Fibroblast of lung (primary cell): ENCODE data around the gene WTIP. TPM values are rescaled to one million over a fixed set of nuclear protein-coding genes. Genes with fewer than 3 reads are reported as not detected.
A peak's percentile ranks its signal among the peaks of the same experiment; 100 is the strongest.

Experiments
- DNase-seq, 2 donors: peaks; one replicate each; pipeline versions ENCODE4 v3.0.0 to v3.0.0-alpha.2; 2010; ENCODE audit warnings: low read depth in 2 of 2
- H2AFZ ChIP-seq: 2 replicates; pipeline ENCODE4 v1.5.1; 2012; ENCODE audit warnings: low read length, control low read depth, inconsistent platforms
- H3K27ac ChIP-seq: 2 replicates; pipeline ENCODE4 v1.5.1; 2011; ENCODE audit warnings: low read length, control low read depth; ENCODE audit not compliant: insufficient read depth
- H3K27me3 ChIP-seq: 2 replicates; pipeline ENCODE4 v1.5.1; 2011; ENCODE audit warnings: mild to moderate bottlenecking, low read length; ENCODE audit not compliant: control insufficient read depth, insufficient read depth
- H3K36me3 ChIP-seq: 2 replicates; pipeline ENCODE4 v1.5.1; 2011; ENCODE audit warnings: low read length; ENCODE audit not compliant: control insufficient read depth, insufficient read depth
- H3K4me1 ChIP-seq: 2 replicates; pipeline ENCODE4 v1.5.1; 2011; ENCODE audit warnings: low read length; ENCODE audit not compliant: control insufficient read depth, insufficient read depth; ENCODE audit errors: extremely low read depth
- H3K4me2 ChIP-seq: 2 replicates; pipeline ENCODE4 v1.5.1; 2011; ENCODE audit warnings: low read length, control low read depth; ENCODE audit not compliant: insufficient read depth; ENCODE audit errors: extremely low read depth
- H3K4me3 ChIP-seq, 4 experiments: fragments of 200-600 bp in 1 of 4; sonication (generic) in 1 of 4; replicated peaks in 1 of 4; 2 replicates each; pipeline ENCODE4 v1.5.1; 2011 to 2016; ENCODE audit warnings: low read length in 4 of 4, low read depth in 3 of 4, mild to moderate bottlenecking in 3 of 4, control low read depth in 2 of 4, inconsistent platforms in 1 of 4, mixed read lengths in 1 of 4; ENCODE audit not compliant: insufficient read depth in 1 of 4; ENCODE audit errors: control extremely low read depth in 1 of 4
- H3K79me2 ChIP-seq: 2 replicates; pipeline ENCODE4 v1.5.1; 2012; ENCODE audit warnings: mild to moderate bottlenecking, low read length, inconsistent platforms; ENCODE audit not compliant: control insufficient read depth, insufficient read depth
- H3K9ac ChIP-seq: 2 replicates; pipeline ENCODE4 v1.5.1; 2011; ENCODE audit warnings: mild to moderate bottlenecking, low read length, control low read depth; ENCODE audit not compliant: insufficient read depth
- H3K9me3 ChIP-seq: 2 replicates; pipeline ENCODE4 v1.5.1; 2012; ENCODE audit warnings: low read depth, low read length; ENCODE audit not compliant: control insufficient read depth, insufficient read depth
- H4K20me1 ChIP-seq: 2 replicates; pipeline ENCODE4 v1.5.1; 2011; ENCODE audit warnings: low read length; ENCODE audit not compliant: control insufficient read depth, insufficient read depth; ENCODE audit errors: extremely low read depth
- EZH2 ChIP-seq: IDR thresholded peaks from 2 replicates; pipeline ENCODE4 v1.5.1; 2012; ENCODE audit warnings: low read length, control low read depth, mild to moderate bottlenecking; ENCODE audit errors: missing control alignments
- polyA minus RNA-seq: library from RNA; depleted of rRNA, polyadenylated mRNA; stranded (reverse); fragments of >200 nt; gene quantifications from 2 replicates; pipeline ENCODE4 v1.2.3, GENCODE V29; 2011; ENCODE audit warnings: low replicate concordance
- polyA plus RNA-seq, 2 donors: library from polyadenylated mRNA; depleted of rRNA in 1 of 2; stranded (reverse) in 1 of 2; unstranded in 1 of 2; fragments of >200 nt; gene quantifications; 2 replicates each; pipeline ENCODE4 v1.2.1, GENCODE V29; 2011 to 2012; ENCODE audit warnings: missing spikeins in 1 of 2
- total RNA-seq: library from RNA; depleted of rRNA; stranded (reverse); fragments of >200 nt; gene quantifications from 2 replicates; pipeline ENCODE4 v1.2.1, GENCODE V29; 2014
- TF ChIP-seq, protein P1 (sequence below), 2 donors: IDR thresholded peaks in 1 of 2; conservative IDR thresholded peaks in 1 of 2; 1 replicate in 1 of 2; 2 replicates in 1 of 2; pipeline ENCODE4 v1.5.1; 2011 to 2012; ENCODE audit warnings: low read length in 2 of 2, control low read depth in 1 of 2, inconsistent platforms in 1 of 2, low read depth in 1 of 2, mild to moderate bottlenecking in 1 of 2

WTIP gene
- total RNA-seq (38.5 and 49.0 TPM in 2 replicates), polyA plus RNA-seq (18.4 and 20.9 TPM in 2 replicates), polyA minus RNA-seq (59.9 and 75.6 TPM in 2 replicates)
- 24.7 and 31.9 TPM in 2 replicates for polyA plus RNA-seq (2012)

DNA sequence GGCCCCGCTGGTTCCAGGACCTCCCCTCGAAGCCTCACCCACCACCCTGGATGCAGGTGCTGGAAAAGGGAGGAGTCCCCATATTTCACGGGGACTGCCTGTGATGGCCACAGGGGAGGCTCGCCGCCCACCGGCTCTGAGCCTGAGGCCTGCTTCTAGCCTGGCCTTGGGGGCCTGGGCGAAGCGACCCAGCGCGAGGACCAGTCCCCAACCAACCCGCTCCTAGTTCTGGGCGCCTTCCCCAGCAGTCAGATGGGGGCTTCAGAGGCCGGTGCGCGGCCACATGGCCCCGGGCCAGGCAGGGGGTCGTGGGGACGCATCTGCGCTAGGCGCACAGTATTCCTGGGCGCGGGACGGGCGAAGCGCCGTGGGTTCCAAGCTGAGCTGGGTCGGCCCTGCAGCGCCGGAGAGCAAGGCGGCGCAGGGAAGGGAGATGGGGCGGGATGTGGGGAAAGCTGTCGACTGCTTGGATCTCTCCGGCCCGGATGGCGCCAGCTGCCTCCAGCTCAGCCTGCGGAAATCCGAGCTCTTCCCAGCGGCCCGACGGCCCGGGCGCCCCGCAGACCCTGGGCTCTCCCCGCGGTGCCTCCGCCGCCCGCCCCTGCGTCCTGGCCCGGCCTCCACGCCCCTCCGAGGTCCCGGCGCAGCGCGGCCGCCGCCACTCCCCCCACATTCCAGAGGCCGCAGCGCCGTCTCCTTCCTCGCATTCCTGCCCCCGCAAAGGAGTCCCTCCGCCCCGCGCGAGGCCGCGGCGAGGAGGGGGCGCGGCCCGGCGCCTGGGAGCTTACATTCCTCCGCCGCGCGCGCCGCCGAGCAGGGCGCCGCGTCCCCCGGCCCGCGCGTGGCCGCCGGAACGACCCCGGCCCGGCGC is at the start of gene WTIP:
WTIP (plus strand) TSS at position 788 of the 871 bp plus-strand sequence. CDS start 217 bp downstream, outside the sequence.
- H3K36me3 ChIP-seq: peaks cover 1% of the 10 kb centered on the region
- H2AFZ ChIP-seq: peak within 1 kb of the TSS; percentile 62
- H3K9ac ChIP-seq: peak within 1 kb of the TSS; percentile 82
- H4K20me1 ChIP-seq: no peaks in the 10 kb centered on the region
- TF ChIP-seq, protein P1, sequence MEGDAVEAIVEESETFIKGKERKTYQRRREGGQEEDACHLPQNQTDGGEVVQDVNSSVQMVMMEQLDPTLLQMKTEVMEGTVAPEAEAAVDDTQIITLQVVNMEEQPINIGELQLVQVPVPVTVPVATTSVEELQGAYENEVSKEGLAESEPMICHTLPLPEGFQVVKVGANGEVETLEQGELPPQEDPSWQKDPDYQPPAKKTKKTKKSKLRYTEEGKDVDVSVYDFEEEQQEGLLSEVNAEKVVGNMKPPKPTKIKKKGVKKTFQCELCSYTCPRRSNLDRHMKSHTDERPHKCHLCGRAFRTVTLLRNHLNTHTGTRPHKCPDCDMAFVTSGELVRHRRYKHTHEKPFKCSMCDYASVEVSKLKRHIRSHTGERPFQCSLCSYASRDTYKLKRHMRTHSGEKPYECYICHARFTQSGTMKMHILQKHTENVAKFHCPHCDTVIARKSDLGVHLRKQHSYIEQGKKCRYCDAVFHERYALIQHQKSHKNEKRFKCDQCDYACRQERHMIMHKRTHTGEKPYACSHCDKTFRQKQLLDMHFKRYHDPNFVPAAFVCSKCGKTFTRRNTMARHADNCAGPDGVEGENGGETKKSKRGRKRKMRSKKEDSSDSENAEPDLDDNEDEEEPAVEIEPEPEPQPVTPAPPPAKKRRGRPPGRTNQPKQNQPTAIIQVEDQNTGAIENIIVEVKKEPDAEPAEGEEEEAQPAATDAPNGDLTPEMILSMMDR (conservative IDR thresholded peaks at IDR 0.05 in 1 of 2, IDR thresholded peaks at IDR 0.05 in 1 of 2; ENCODE audit: low read depth in 1 of 2, low read length in 2 of 2): no peak
- TF ChIP-seq EZH2: no peak
- DNase-seq: peak; percentile 87 to 94
- H3K4me3 ChIP-seq: peak within 1 kb of the TSS; percentile 66 to 82 (median 75)
- H3K9me3 ChIP-seq: no peaks in the 10 kb centered on the region
- no peaks in the 10 kb centered on the region for H3K27me3 ChIP-seq
- peak within 1 kb of the TSS; percentile 92 for H3K4me2 ChIP-seq
- H3K4me1 ChIP-seq: no peaks in the 10 kb centered on the region
- H3K27ac ChIP-seq: peak within 1 kb of the TSS; percentile 65
- peaks cover 34% of the 10 kb centered on the region for H3K79me2 ChIP-seq

DNA sequence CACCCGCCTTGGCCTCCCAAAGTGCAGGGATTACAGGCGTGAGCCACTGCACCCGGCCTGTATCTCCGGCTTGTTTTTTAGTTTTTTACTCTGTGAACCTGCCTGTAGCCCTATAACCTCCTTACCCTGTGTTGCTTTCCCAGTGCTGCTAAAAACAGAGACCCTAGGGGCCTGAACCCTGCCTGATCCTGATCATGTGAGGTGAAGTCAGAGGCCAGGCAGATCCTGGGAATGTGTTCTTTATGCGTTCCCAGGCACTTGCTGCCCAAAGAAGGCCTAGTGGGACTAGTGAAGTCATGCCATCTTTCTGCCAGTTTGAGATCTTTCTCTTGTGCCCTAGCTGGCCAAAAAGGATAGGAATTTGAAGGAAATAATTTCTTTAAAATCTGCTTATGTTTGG is 48.8 kb upstream of the WTIP start:
- Histone ChIP-seq H3K9me3 (no peaks in the 10 kb centered on the region), H4K20me1 (no peaks in the 10 kb centered on the region), H3K4me2 (no peak overlapping the region), H3K4me1 (peaks cover 6% of the 10 kb centered on the region), H2AFZ (no peak overlapping the region), H3K79me2 (peaks cover 71% of the 10 kb centered on the region), H3K9ac (no peak overlapping the region), H3K4me3 (no peak overlapping the region), H3K36me3 (peaks cover 3% of the 10 kb centered on the region), H3K27ac (peak overlapping the region; percentile 65), H3K27me3 (no peaks in the 10 kb centered on the region)
- no peak for TF ChIP-seq EZH2
- TF ChIP-seq, protein P1 (conservative IDR thresholded peaks at IDR 0.05 in 1 of 2, IDR thresholded peaks at IDR 0.05 in 1 of 2; ENCODE audit: low read depth in 1 of 2, low read length in 2 of 2): no peak
- peak in 1 of 2 donors; percentile 20 for DNase-seq

DNA sequence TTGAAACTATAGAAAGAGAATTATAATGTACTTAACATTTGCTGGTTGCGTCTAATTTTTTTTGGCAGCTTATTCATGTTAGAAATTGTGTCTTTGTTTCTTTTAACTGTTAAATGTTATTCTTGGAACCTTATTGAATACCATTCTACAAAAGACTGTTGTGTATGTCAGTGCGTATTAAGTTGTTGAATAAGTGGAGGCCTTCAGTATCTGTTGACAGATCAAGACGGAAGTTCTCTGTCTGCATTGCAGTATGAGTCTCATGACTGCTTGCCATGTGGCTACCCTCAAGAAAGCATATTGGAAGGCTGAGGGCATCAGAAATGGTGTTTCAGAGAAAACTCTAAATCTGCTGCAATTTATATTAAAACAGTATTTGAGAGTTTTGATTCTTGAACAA is 44.8 kb upstream of the WTIP start:
- Histone ChIP-seq H3K36me3 (peaks cover 7% of the 10 kb centered on the region), H3K4me1 (no peaks in the 10 kb centered on the region), H2AFZ (no peak overlapping the region), H3K79me2 (peaks cover 56% of the 10 kb centered on the region), H4K20me1 (no peaks in the 10 kb centered on the region), H3K4me3 (no peak overlapping the region), H3K9ac (no peak overlapping the region), H3K27ac (no peak overlapping the region), H3K27me3 (no peaks in the 10 kb centered on the region), H3K4me2 (no peak overlapping the region), H3K9me3 (no peaks in the 10 kb centered on the region)
- DNase-seq: peak in 1 of 2 donors; percentile 52
- TF ChIP-seq EZH2: no peak
- TF ChIP-seq, protein P1 (conservative IDR thresholded peaks at IDR 0.05 in 1 of 2, IDR thresholded peaks at IDR 0.05 in 1 of 2; ENCODE audit: low read depth in 1 of 2, low read length in 2 of 2): no peak
